DND-41 (cell line): ENCODE results near the gene NSD1.
"Not testable (repeated sequence)": the region's sequence is repeated elsewhere in the genome, so short reads cannot be mapped to it uniquely, and the experiment has no call there.

Experiments
- ATAC-seq: fragments of 200-7000 bp; cut with Tn5 transposase; 3 replicates; pipeline ENCODE4 v1.9.1; 2021; ENCODE audit warnings: low read depth; ENCODE audit not compliant: insufficient read depth
- DNase-seq: peaks from one replicate; pipeline ENCODE4 v3.0.0-alpha.2; 2020
- H2AFZ ChIP-seq: 2 replicates; pipeline ENCODE4 v1.6.0; 2012; ENCODE audit warnings: low read depth, low read length
- H3K27ac ChIP-seq: 2 replicates; pipeline ENCODE4 v1.5.1; 2012; ENCODE audit warnings: low read length, inconsistent platforms
- H3K27me3 ChIP-seq: fragments of 200-600 bp; sonication (generic); 2 replicates; pipeline ENCODE4 v1.6.0; 2012; ENCODE audit warnings: low read length, mild to moderate bottlenecking, inconsistent platforms; ENCODE audit not compliant: insufficient read depth, poor library complexity
- H3K36me3 ChIP-seq: 2 replicates; pipeline ENCODE4 v1.5.1; 2012; ENCODE audit warnings: low read length, inconsistent platforms; ENCODE audit not compliant: insufficient read depth
- H3K4me1 ChIP-seq: 2 replicates; pipeline ENCODE4 v1.5.1; 2012; ENCODE audit warnings: mild to moderate bottlenecking, low read length; ENCODE audit not compliant: insufficient read depth
- H3K4me2 ChIP-seq: 2 replicates; pipeline ENCODE4 v1.6.0; 2012; ENCODE audit warnings: mild to moderate bottlenecking, moderate library complexity, low read length, inconsistent platforms; ENCODE audit not compliant: insufficient read depth
- H3K4me3 ChIP-seq, 2 experiments: fragments of 200-600 bp in 1 of 2; shearing (Covaris generic) in 1 of 2; 2 replicates each; pipeline ENCODE4 v1.5.1; 2012 to 2016; ENCODE audit warnings: inconsistent platforms in 2 of 2, low read length in 2 of 2, mild to moderate bottlenecking in 2 of 2, low read depth in 1 of 2, moderate library complexity in 1 of 2
- H3K79me2 ChIP-seq: 2 replicates; pipeline ENCODE4 v1.6.0; 2012; ENCODE audit warnings: low read length, inconsistent platforms; ENCODE audit not compliant: insufficient read depth
- H3K9ac ChIP-seq: 2 replicates; pipeline ENCODE4 v1.6.0; 2012; ENCODE audit warnings: low read depth, mild to moderate bottlenecking, inconsistent platforms, low read length, moderate library complexity
- H3K9me3 ChIP-seq: 2 replicates; pipeline ENCODE4 v1.5.1; 2012; ENCODE audit warnings: low read length, moderate library complexity, mild to moderate bottlenecking, inconsistent platforms; ENCODE audit not compliant: insufficient read depth, severe bottlenecking
- H4K20me1 ChIP-seq: 2 replicates; pipeline ENCODE4 v1.6.0; 2012; ENCODE audit warnings: low read length; ENCODE audit not compliant: insufficient read depth
- CTCF ChIP-seq: IDR thresholded peaks from 2 replicates; pipeline ENCODE4 v1.5.1; 2012; ENCODE audit warnings: borderline replicate concordance, low read length, moderate library complexity, mild to moderate bottlenecking; ENCODE audit not compliant: poor library complexity, severe bottlenecking; ENCODE audit errors: extremely low read depth
- EZH2 ChIP-seq: IDR thresholded peaks from 3 replicates; pipeline ENCODE4 v1.6.1; 2012; ENCODE audit warnings: borderline replicate concordance, low read depth, mild to moderate bottlenecking, moderate library complexity, low read length, inconsistent platforms; ENCODE audit not compliant: severe bottlenecking

The NSD1 gene

GRCh38 chr5:177176175-177176711 is 42.7 kb downstream of the NSD1 start:
- Histone ChIP-seq H3K36me3 (peaks cover 13% of the 10 kb centered on the region), H3K79me2 (peaks cover 84% of the 10 kb centered on the region), H2AFZ (no peak overlapping the region), H3K9me3 (no peaks in the 10 kb centered on the region), H3K4me2 (no peak overlapping the region), H3K27ac (no peak overlapping the region), H3K4me3 (no peak overlapping the region), H4K20me1 (peaks cover 12% of the 10 kb centered on the region; the same call in 1 of the 2 replicates), H3K27me3 (no peaks in the 10 kb centered on the region), H3K4me1 (no peaks in the 10 kb centered on the region), H3K9ac (no peak overlapping the region)
- ATAC-seq: no peak
- no peak for DNase-seq
- TF ChIP-seq EZH2 (no peak), CTCF (no peak)

GRCh38 chr5:177177847-177178437 is 44.4 kb downstream of the NSD1 start:
- not testable (repeated sequence) for H3K9me3 ChIP-seq, ATAC-seq, H3K27ac ChIP-seq, H3K4me3 ChIP-seq, H3K9ac ChIP-seq, H3K36me3 ChIP-seq, H2AFZ ChIP-seq, H3K4me1 ChIP-seq, DNase-seq, H3K4me2 ChIP-seq, H3K27me3 ChIP-seq
- H3K79me2 ChIP-seq: peaks cover 83% of the 10 kb centered on the region
- peaks cover 11% of the 10 kb centered on the region; the same call in 1 of the 2 replicates for H4K20me1 ChIP-seq

- no peak for ATAC-seq
- no peak overlapping the region for H3K9ac ChIP-seq
- DNase-seq: no peak
- H3K9me3 ChIP-seq: no peaks in the 10 kb centered on the region
- H3K79me2 ChIP-seq: peaks cover 85% of the 10 kb centered on the region
- H4K20me1 ChIP-seq: peaks cover 11% of the 10 kb centered on the region; the same call in 1 of the 2 replicates
- H3K4me2 ChIP-seq: no peak overlapping the region
- H2AFZ ChIP-seq: no peak overlapping the region
- TF ChIP-seq EZH2 (no peak), CTCF (no peak)
- H3K4me1 ChIP-seq: no peaks in the 10 kb centered on the region
- peaks cover 10% of the 10 kb centered on the region for H3K36me3 ChIP-seq
- no peak overlapping the region for H3K27ac ChIP-seq
- no peaks in the 10 kb centered on the region for H3K27me3 ChIP-seq
- H3K4me3 ChIP-seq: no peak overlapping the region
Measured at GRCh38 chr5:177178733-177179304, 45.2 kb downstream of the NSD1 start.

GRCh38 chr5:177179431-177179830 is 45.9 kb downstream of the NSD1 start:
- Histone ChIP-seq H2AFZ (no peak overlapping the region), H4K20me1 (peaks cover 16% of the 10 kb centered on the region; the same call in 1 of the 2 replicates), H3K79me2 (peaks cover 85% of the 10 kb centered on the region)

More at GRCh38 chr5:177179431-177179830, 45.9 kb downstream of the NSD1 start:
- peaks cover 10% of the 10 kb centered on the region for H3K36me3 ChIP-seq
- no peak overlapping the region for H3K9ac ChIP-seq
- H3K9me3 ChIP-seq: no peaks in the 10 kb centered on the region
- ATAC-seq: no peak
- no peak for TF ChIP-seq CTCF
- no peak overlapping the region for H3K4me2 ChIP-seq
- no peak overlapping the region for H3K27ac ChIP-seq
- no peak for DNase-seq
- H3K4me3 ChIP-seq: no peak overlapping the region
- no peaks in the 10 kb centered on the region for H3K4me1 ChIP-seq
- H3K27me3 ChIP-seq: no peaks in the 10 kb centered on the region
